LoVo (cell line): Measurements from ENCODE around the gene CEP72.

Experiments
- DNase-seq: peaks from one replicate; pipeline ENCODE4 v3.0.0-alpha.2; 2016; ENCODE audit warnings: low spot score

Gene CEP72

DNA sequence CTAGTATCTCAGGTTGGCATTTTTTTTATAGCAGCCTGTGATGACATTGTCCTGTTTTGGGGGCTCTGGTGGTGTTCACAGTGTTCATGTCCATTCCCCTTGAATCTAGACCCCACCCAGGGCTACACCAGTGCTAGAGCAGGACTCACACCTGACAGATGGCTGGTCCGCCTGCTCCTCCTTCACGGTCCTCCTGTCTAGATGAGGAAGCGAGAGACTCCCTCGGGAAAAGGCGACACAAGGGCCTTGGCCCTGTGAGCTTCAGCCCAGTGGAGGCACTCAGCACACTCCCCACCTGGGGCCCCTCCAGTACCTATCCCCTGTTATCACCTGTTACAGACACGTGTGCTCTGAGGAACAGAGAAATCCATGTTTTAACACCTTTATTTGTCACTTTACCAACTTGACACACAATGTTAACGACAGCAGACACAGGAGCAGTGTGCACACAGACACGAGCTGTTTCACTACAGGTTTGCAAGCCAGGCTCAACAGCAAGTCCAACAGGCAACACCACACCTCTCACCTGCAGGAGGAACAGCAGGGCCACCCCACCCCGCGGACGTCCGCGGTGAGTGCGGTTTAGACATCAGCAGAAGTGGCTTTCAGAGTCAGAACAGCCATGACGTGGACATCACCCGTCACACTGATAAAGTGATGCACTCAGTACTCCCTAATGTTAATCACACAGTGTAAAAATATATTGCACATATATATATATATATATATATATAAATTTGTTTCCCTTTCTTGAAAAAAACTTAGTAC, 47.5 kb downstream of the CEP72 start:
- DNase-seq: no peak

DNA sequence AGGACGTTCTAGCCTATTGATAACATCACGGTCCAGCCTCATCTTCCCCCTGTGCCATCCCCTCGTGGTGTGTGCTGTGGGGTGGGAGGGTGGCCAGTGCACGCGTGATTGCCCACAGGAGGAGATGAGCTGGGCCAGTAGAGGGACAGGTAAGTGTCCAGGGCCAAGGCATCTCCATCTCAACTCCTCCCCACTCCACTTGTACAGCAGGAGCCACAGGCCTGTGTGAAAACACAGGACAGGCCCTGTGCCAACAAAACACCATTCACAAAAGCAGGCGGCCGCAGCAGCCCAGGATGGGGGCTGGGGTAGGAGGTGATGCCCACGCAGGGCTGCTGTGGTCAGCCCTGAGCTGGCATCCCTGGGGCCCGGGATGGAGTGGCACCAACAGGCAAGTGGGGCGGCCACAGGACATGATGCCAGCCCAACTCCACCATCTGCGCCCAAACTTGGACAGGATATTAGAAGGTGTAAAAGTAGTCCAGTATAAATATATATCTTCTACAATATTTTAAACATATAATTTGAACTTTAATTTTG, 48.4 kb downstream of the CEP72 start:
- DNase-seq: no peak

DNA sequence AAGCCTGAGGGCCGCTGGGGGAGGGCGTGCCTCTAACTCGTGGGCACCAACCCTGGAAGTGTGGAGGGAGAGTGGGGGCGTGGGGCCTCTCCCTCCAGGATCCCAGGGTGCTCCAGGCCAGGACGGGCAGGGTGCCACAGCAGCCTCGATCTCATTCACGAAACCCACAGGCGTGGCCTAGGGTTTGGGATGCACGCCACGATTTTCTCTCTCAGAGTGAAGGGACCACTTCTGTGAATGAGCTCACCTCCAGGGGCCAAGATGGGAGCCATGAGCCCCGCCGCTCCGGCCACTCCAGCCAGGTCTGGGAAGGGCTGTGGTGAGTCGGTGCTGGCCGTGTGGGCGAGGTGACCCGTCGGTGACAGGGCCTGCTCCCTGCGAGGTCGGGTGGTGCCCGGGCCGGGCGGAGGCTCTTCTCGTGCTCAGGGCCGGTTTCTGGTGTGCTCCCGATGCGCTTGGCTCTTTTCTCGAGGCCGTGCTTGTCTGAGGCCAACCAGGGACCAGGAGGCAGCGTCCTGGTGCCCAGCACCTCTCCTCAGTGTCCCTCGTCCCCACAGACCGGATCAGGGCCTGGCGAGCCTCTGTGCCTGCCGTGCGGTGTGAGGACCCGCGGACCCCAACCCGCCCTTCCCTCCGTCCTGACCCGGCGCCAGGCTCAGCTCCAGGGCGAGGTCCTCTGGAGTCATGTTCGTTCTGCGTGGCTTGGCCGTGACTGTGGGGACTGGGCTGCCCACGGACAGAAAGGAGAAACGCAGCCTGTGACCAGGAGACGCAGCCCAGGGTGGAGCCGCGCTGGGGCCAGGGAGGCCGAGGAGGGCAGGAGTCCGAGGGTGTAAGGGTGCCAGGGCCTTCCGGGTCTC, 50.0 kb downstream of the CEP72 start:
- no peak for DNase-seq

DNA sequence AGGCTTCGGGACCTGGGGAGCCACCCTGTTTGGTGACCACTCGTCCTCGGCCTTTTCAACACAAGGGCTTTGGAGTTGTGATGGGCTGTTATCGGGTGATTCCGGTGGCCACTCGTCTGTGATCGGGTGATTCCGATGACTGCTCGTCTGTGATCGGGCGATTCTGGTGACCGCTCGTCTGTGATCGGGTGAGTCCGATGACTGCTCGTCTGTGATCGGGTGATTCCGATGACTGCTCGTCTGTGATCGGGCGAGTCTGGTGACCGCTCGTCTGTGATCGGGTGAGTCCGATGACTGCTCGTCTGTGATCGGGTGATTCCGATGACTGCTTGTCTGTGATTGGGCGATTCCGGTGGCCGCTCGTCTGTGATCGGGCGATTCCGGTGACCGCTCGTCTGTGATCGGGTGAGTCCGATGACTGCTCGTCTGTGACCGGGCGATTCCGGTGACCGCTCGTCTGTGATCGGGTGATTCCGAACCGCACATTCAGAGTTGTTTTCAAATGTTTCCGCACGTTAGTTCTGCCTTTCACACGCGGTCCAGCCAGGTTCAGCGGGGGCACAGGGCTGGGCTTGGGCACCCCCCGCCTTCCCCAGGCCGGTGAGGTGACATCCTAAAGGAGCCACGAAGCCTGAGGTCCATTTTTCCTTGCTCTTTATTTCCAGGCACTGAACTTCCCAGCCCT, 50.8 kb downstream of the CEP72 start:
- DNase-seq: no peak

DNA sequence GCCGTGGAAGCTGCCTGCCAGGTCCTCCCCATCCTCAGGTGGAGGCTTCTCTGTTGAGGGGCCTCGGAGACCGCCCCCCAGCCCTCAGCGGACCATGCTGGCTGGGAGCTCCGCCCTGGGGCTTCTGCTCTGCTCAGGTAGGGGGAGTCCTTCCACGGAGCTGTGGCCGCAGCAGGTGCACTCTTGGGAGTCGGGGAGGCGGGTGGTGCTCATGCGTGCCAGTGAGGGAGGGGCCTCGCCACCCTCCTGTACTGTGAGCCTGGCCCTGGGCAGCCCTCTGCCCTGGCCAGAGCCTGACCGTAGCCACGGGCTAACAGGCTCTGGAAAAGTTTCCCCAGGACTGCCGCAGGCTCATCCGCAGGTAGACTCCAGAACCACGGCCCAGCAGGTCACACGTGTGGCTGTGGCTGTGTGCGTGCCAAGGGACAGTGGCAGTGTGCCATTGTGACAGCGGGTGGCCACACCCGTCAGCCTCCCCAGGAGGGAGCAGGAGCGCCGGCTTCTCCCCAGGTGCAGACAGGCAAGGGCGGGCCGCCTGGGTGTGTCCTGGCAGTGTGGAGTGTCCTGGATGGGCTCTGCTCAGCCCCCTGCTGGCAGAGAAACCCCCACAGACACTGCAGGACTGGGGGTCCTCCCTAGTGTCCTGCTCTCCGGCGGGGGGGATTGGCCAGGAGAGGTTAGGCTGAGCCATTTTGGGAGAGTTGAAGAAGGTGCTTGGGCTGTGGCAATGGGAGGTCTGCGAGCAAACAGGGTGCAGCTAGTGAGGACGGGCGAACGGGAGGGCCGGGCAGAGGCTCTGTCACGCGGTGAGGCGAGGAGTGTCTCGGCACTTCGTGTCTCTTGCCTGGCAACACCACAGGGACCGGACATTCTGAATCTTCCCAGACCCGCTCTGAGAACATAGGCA, 51.5 kb downstream of the CEP72 start:
- peak; percentile 26 for DNase-seq

DNA sequence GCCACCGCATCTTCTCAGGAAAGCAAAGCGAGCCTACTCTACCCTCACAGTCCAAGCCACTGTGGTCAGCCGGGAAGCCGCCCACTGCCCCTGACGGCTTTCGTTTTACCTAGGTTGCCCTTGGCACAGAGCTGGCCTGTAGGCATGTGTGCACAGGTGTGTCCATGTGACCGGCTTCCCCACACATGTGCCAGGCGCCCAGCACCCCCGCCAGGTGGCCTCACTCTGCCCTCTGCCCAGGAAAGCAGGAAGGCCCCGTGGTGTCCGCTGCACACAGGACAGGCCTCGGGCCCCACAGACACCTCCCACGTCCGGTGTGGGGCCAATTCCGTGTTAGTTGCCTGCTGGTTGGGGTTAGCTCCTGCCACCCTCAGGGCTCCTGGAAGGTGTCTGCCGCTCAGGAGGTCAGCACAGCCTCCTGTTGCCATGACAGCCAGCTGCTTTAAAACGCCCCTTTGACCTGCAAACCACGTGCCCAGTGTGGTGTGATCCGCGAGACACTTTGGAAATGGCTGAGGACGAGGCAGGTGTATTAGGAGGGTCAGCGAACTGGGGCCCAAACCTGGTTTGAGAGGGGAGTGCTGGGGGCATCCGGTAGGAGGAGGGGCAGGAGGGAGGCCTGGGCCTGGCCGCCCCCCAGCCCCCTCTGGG, 52.3 kb downstream of the CEP72 start:
- DNase-seq: no peak

DNA sequence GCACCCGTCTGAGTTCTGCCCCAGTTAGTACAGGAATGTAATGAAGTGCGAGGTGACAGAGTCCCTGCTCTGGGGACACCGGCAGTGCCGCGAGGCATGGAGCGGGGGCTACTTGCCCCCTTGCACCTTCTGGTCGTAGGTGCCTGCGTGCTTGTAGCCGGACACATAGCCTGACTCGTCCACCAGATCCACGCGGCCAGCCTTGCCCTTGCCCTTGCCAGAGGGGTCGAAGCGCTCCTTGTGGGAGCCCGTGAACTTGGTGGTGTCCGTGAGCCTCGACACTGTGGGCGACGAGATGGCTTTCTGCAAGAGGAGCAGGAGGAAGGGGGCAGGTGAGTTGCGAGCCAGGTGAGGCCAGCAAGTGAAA, 52.8 kb downstream of the CEP72 start:
- no peak for DNase-seq

DNA sequence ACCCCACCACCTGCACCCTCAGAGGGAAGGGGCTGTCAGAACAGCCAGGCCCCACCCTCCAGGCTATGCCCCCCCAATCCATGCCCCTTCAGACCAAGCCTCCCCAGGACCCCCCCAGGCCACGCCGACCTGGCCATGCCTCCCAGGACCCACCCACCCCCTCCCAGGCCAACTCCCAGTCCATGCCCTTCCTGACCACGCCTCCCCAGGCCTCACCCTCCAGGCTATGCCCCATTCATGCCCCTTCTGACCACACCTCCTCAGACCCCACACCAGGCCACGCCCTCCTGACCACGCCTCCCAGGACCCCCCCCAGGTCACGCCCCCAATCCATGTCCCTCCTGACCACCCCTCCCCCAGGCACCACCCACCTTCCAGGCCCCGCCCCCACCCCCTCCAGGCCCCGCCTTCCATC, 53.4 kb downstream of the CEP72 start:
- no peak for DNase-seq

DNA sequence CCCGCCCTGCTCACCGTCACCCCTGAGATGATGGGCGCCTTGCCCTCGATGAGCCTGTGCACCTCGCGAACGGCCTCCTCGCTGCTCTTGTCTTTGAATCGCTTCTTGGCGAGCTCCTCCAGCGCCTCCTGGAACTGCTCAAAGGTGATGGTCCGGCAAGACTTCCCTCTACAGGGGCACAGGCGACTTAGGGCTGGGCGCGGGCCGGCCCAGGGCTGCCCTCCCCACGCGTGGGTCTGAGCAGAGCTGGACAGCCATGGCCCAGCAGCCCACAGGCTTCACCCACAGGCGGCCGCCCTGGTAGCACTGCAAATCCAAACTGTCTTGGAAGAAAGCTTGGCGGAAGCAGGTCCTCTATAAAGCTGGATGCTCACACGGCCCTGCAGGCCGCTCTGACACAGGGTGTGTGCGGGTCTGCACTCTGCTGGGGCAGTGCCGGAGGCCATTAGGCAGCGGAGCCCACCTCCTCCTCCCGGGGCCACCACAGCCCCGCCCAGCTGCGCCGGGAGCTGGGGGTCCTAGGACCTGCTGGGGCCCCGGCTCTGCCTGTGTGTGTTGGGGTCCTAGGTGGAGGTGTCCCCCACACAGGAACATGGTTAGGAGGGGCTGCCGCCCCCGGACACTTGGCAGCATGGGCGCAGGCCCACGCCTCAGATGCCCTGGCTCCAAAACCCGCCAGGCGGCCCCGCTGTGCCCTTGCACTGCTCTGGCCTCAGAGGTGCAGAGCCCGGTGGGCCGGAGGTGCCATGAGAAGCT, 54.0 kb downstream of the CEP72 start:
- DNase-seq: no peak

DNA sequence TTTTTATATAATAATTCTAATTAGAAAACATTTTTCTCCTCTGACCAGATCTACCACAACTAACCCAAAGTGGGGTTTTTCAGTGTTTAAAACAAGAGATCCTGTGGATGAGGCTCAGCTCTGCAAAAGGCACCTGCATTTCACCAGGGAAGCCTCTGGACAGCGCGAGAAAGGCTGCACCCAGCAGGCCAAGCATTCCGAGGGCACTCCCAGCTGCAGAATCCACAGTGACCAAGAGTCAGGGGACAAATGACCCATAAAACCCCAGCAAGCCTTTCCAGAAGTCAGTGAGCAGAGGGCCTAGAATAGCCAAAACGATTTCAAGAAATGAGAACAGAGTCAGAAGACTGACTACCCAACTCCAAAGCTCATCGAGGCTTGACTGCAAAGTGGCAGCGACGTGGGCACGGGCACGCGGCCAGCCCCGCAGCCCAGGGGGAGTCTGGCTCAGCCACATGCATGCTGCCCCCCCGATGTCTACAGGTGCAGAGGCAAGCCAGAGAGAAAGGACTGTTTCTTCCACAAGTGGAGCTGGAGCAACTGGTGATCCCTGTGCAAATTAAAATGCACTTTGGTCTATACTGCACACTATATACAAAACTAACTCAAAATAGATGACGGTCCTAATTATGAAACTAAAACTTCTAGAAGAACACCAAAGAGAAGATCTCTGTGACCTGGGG, 54.8 kb downstream of the CEP72 start:
- DNase-seq: no peak

DNA sequence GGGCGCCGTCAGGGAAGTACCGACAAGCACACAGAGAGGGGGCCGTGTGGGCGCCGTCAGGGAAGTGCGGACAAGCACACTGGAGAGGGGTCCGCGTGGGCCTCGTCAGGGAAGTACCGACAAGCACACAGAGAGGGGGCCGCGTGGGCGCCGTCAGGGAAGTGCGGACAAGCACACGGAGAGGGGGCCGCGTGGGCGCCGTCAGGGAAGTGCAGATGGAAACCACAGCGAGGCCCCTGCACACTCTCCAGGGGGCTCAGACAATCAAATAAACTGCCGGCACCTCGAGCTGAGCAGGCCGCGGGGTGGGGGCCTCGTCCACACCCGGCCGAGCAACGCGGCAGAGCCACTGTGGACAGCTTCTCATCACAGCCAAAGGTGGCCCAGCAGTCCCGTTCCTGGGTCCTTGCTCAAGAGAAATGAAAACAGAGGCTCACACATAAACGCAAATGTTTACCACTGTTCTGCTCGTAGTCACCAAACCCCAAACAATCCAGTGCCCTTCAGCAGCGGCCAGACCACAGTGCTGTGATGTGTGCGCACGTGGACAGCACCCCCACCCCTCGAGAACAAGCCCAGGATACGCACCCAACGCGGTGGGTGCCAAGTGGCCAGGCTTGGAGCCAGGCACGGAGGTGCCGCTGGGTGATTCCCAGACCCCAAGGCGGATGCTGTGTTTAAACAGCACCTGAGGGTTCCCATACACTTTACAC, 56.3 kb downstream of the CEP72 start:
- no peak for DNase-seq

DNA sequence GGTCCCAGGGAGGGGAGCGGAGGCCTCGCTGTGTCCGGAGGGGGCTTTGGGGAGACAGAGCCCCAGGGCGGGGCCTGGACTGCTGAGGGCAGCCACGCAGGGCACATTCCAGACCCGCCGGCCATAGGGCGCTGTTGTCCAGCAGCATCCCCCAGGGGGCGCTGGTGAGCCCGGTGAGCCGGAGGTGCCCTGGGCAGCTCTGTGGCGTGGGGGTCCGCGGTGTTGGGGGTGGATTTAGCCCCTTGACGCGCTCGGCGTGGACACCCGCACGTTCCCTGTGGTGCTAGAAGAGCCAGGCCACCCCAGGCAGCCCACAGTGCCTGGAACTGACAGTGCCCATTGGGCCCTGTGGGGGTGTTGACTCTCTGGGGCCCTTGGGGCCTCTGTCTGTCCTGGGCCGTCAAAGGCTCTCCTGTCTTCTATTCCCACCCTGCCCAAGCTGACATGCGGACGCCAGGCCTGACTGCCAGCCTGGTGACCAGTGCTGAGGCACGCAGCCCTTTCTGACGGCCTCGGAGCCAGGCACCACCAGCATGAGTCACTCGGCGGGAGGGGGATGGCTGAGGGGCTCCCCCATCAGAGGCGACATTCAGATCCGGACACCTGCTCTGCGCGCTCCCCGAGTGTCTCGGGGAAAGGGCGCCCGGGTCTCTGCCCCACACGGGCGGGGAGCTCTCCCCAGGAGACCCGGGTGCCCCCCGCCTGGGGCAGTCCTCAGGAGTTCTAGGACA, 57.1 kb downstream of the CEP72 start:
- no peak for DNase-seq

DNA sequence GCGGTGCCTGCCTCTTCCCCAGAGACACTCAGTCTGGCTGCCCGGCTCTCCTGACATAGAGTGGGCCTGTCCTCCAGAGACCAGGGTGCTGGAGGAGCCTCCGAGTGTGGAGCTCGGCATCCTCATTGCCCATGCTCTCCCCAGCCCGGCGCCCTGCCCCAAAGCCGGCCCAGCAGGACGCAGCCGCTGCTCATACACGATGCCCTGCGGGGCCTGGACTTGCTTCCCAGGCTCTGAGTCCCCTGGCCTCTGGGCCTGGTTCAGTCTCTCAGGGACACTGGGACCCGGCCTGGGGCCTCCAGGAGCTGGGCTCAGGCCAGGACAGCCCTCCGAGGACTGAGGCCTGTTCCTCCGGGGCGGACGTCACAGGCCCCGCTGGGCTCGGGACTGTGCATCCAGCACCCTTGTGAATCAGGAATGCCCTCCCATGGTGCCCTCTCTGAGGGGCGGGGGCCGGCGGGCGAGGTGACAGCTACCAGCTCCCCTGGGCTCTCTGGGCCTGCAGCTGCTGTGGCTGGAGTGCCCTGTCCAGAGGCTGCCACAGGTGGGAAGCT, 57.8 kb downstream of the CEP72 start:
- no peak for DNase-seq

DNA sequence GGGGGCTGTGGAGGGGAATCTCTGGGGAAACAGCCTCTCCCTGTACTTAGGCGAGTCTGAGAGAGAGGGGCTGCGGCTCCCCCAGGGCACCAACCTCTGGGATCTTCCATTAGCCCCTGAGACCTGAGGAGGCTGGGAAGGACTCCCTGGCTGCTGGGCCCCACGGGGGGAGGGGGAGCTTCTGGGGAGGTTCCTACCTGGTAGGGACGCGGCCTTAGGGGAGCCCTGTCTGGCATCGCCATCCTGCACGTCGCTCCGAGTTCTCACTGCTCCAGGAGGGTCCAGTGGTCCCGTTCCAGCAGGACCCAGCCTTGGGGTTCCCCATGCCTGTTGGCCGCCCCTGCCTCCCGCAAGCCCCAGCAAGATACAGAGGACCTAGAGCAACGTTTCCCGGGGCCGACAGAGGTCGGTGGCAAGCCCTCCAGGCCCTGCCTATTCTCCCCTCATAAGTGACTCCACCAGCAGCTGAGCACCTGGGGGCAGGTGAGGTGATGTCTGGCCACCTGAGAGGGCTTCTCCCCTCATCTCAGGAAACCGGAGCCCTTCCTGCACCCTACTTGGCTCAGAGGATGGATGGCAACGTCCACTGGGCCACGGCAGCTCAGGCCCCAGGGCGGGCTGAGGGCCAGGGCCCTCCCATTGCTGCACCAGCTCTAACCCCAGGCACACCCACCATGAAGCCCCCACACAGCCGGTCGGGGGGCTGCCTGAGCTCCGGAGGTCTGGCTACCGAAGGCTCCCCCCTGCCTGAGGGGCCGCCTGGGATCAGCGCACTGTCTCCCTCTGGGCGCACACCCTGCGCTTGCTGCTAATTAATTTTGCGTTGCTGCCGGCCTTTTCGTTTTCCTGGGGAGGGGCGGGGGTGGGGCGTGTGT, 58.5 kb downstream of the CEP72 start:
- DNase-seq: no peak

DNA sequence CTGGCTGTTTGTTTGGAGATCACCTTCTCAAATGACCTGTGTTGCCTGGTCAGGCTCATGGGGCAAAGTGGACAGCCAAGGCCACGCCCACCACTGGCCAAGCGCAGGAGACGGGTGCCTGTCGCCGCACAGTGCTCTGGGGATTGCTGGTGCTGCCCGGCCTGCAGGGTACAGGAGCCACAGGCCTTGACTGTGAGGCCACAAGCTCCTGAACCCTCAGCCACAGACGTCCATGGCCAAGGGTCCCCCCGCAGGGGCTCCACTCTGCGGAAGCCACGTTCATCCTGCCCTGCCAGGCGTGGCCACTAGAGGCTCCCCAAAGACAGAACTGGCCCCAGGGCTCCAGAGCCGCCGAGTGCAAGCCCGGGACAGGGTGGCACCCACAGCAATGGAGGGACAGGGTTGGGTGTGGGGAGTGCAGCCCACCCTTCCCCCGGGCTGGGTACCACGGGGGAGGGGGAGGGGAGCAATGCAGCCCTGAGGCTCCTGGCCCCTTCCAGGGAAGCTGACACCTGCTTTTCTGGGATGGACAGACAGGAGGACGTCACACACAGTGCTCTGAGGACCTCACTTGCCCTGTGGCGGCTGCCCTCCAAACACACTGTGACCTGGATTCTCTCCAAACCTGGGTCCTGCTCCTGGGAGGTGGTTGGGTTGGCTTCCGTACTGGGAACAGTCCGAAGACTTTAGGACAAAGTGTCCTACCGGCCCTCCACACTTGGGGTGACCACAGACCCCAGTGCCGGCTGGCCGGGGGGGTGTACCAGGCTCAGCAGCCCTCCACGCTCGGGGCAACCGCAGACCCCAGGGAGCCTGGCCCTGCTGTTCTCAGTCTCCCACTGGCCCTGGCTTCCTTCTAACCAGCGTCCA, 59.6 kb downstream of the CEP72 start:
- peak; percentile 70 for DNase-seq
